AG04449 (cell line): ENCODE measurements around the gene KRTAP10-2.

ENCODE experiments used
- CTCF ChIA-PET: fragments of 350-600 bp; formaldehyde crosslinking; extraction: SDS; loops from one replicate; lab custom pipeline; 2021; ENCODE audit warnings: antibody characterized with exemption; lab: Yijun Ruan, JAX
- POLR2A ChIA-PET: fragments of 400-600, 350-600 bp; formaldehyde crosslinking; extraction: SDS; loops from one replicate; lab custom pipeline; 2020; ENCODE audit warnings: antibody characterized with exemption, inconsistent platforms; lab: Yijun Ruan, JAX
- DNase-seq: peaks from one replicate; pipeline ENCODE4 v3.0.0-alpha.2; 2010; ENCODE audit warnings: low read depth, low spot score
- H3K4me3 ChIP-seq: 2 replicates; pipeline ENCODE4 v1.5.1; 2011; ENCODE audit warnings: low read depth, mild to moderate bottlenecking, control low read depth, low read length
- TF ChIP-seq, protein P1 (sequence below): IDR thresholded peaks from one replicate; pipeline ENCODE4 v1.5.1; 2011; ENCODE audit warnings: mild to moderate bottlenecking, moderate library complexity, low read length, control low read depth, inconsistent platforms; ENCODE audit not compliant: insufficient read depth; ENCODE audit errors: missing control alignments

KRTAP10-2 gene

DNA sequence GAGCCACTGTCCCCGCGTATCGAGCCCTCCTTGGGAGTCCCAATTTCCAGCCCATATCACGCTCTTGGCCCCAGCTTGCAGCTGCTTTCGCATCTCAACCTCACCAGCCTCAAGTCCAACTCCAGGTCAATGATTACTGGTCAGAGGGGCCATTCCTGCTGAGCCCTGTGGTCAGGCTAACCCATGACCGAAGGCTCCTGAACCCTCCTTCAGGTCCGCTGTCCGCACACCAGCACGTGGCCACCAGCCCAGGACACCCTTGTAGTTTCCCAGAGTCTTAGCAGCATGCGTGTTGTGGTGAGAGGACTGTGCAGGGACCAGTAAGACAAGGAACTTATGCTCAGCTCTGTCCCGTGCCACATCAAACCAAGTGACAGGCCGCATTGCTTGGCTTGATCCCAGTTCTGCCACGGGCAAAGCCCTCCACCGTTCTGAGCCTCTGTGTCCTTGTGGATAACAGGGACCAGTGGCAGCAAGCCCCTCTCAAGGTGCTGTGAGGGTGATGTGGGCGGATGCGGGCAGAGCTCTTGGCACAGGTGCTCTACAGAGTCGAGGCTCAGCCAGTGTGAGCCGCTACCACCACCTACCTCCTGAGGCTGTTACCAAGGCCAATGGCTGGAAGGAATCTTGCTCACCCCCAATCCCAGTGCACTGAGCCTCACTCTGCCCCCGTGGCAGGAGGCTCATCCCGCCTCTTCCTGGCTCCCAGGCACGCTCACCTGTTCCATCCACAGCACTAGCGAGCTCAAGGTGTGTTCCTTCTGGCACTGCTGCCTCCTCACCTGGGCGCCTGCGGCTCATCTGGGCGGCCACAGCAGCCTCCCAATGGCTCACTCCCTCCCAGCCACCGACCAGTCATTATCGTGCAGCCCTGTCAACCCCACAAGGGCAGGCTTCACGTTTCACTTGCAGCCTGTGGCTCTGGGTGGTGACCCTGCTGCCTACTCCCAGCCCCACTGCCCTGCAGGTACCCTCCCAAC is 31.7 kb downstream of the KRTAP10-2 start:
- CTCF ChIA-PET: interaction anchor here (1.9 kb wide), 1 partner anchor 9 kb away, joined by 9 read pairs; no protein-coding TSS in a partner anchor

DNA sequence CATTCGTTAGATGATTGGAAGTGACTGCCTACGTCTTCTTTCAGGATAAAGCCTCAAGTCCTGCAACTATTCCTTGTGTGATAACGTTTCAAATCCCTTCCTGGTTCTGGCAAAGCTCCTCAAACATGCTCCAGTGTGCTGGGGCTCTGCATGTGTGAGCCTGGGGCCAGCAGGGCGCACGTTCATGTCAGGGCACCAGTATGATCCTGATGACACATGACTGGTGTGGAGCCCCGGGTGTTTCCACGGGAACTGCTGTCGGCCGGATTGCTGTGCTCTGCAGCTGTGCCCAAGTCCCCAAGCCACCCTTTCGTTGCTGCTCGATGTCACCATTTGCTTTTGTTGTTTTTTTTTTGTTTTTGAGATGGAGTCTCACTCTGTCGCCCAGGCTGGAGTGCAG is 32.6 kb downstream of the KRTAP10-2 start:
- CTCF ChIA-PET: interaction anchor here (1.0 kb wide), 1 partner anchor 39 kb away, joined by 3 read pairs; no protein-coding TSS in a partner anchor
- POLR2A ChIA-PET: no interaction called here
- TF ChIP-seq, protein P1, sequence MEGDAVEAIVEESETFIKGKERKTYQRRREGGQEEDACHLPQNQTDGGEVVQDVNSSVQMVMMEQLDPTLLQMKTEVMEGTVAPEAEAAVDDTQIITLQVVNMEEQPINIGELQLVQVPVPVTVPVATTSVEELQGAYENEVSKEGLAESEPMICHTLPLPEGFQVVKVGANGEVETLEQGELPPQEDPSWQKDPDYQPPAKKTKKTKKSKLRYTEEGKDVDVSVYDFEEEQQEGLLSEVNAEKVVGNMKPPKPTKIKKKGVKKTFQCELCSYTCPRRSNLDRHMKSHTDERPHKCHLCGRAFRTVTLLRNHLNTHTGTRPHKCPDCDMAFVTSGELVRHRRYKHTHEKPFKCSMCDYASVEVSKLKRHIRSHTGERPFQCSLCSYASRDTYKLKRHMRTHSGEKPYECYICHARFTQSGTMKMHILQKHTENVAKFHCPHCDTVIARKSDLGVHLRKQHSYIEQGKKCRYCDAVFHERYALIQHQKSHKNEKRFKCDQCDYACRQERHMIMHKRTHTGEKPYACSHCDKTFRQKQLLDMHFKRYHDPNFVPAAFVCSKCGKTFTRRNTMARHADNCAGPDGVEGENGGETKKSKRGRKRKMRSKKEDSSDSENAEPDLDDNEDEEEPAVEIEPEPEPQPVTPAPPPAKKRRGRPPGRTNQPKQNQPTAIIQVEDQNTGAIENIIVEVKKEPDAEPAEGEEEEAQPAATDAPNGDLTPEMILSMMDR: no peak
- DNase-seq: no peak
- H3K4me3 ChIP-seq: no peak overlapping the region

More for the DNA sequence above, 31.7 kb downstream of the KRTAP10-2 start:
- TF ChIP-seq, protein P1: no peak
- DNase-seq: no peak
- POLR2A ChIA-PET: no interaction called here
- H3K4me3 ChIP-seq: no peak overlapping the region

DNA sequence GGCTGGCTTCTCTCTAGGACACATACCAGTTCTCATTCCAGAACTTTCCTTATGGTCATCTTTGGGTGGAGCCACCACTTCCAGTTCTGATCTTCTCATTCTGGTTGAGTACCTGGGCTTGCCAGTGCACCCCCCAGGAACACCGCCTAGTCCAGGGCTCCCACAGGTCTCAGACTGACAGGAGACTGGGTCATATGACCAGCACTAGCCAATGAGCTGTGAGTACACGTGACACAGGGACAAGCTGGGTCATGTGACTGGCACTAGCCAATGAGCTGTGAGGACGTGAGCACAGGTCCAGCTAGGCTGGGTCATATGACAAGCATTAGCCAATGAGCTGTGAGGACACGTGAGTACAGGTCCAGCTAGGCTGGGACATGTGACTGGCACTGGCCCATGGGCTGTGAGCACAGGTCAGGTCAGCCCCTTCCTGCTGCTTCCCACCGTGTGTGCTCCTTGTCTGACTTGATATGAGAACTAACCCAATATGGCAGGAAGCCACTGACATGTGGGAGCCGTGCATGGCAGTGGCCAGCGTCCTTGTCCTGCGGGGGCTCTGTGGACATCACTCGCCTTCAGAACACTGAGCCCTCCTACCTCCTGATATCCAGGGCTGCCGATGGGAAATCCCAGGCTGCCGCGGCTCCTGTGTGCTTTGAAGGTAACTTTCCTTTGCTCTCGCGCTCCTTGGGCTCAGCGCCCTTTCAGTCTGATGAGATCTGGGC is 34.0 kb downstream of the KRTAP10-2 start:
- no peak for DNase-seq
- ChIA-PET POLR2A (no interaction called here), CTCF (interaction anchor here (1.0 kb wide), 1 partner anchor 37 kb away, joined by 3 read pairs; no protein-coding TSS in a partner anchor)
- TF ChIP-seq, protein P1: no peak
- no peak overlapping the region for H3K4me3 ChIP-seq

DNA sequence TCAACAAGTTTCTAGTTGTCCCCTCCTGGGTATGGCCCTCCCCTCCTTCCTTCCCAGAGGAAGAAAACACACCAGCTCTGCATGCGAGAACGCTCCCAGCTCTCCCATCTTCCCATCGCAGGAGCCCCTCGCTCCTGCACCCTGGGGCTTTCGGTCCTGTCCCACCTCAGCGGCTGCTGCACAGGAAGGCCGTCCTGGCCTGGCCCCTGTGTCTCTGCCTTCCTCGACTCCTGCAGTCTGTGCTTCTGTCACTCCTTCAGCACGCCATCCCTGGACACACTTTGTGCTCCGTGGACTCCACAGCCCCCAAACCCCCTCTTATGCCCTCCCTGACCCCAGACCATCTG is 34.5 kb downstream of the KRTAP10-2 start:
- H3K4me3 ChIP-seq: no peak overlapping the region
- TF ChIP-seq, protein P1: no peak
- ChIA-PET POLR2A (no interaction called here), CTCF (no interaction called here)
- no peak for DNase-seq

DNA sequence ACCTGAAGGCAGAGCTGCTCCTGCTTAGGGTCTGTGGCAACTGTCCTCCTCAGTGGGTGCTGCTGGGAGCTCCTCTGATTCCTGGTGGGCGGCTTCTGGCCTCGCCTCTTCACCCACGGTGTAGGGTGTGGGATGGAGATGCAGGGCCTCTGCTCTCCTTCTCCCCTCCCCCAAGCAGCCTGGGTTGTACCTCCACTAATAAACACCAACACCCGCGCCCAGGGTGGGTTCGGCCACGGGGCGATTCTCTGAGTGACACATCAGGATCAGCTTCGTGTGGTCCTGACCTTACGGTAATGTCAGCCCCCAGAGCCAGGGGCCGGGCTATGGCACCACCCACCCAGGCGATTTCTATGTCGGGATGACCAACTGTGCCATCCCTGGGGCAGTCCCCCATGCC is 35.0 kb downstream of the KRTAP10-2 start:
- POLR2A ChIA-PET: no interaction called here

More for the DNA sequence above, 35.0 kb downstream of the KRTAP10-2 start:
- DNase-seq: no peak
- CTCF ChIA-PET: interaction anchor here (0.9 kb wide), 1 partner anchor 277 kb away, joined by 3 read pairs; no protein-coding TSS in a partner anchor
- TF ChIP-seq, protein P1: no peak
- no peak overlapping the region for H3K4me3 ChIP-seq
